Measurements from ENCODE around the gene PLPP4.
A peak's percentile ranks its signal among the peaks of the same experiment; 100 is the strongest.

Gene PLPP4

GRCh38 chr10:120578890-120579289, 121.9 kb downstream of the PLPP4 start:
- no peak for DNase-seq (ENCODE audit: low spot score)

GRCh38 chr10:120580918-120581895, 124.2 kb downstream of the PLPP4 start:
- no peak for DNase-seq (ENCODE audit: low spot score)

GRCh38 chr10:120582753-120583152, 125.7 kb downstream of the PLPP4 start:
- DNase-seq (ENCODE audit: low spot score), result no peak

- DNase-seq (ENCODE audit: low spot score), result no peak
Measured at GRCh38 chr10:120583424-120584108, 126.5 kb downstream of the PLPP4 start.

- DNase-seq (ENCODE audit: low spot score), result no peak
Measured at GRCh38 chr10:120584786-120585185, 127.8 kb downstream of the PLPP4 start.

GRCh38 chr10:120586471-120586872, 129.4 kb downstream of the PLPP4 start:
- DNase-seq (ENCODE audit: low spot score), result no peak

GRCh38 chr10:120587061-120587460, 130.0 kb downstream of the PLPP4 start:
- no peak for DNase-seq (ENCODE audit: low spot score)

- DNase-seq (ENCODE audit: low spot score), result no peak
Measured at GRCh38 chr10:120588311-120588710, 131.3 kb downstream of the PLPP4 start.

- no peak for DNase-seq (ENCODE audit: low spot score)
Measured at GRCh38 chr10:120593693-120594092, 136.7 kb downstream of the PLPP4 start.

- no peak for DNase-seq (ENCODE audit: low spot score)
Measured at GRCh38 chr10:120597902-120598301, 140.9 kb downstream of the PLPP4 start.

- no peak for DNase-seq (ENCODE audit: low spot score)
Measured at GRCh38 chr10:120598386-120598785, 141.4 kb downstream of the PLPP4 start.

GRCh38 chr10:120599200-120599724, 142.2 kb downstream of the PLPP4 start:
- DNase-seq (ENCODE audit: low spot score), result no peak

GRCh38 chr10:120600871-120601649, 144.0 kb downstream of the PLPP4 start:
- DNase-seq (ENCODE audit: low spot score), result no peak

GRCh38 chr10:120601999-120602398, 145.0 kb downstream of the PLPP4 start:
- DNase-seq (ENCODE audit: low spot score), result no peak

- no peak for DNase-seq (ENCODE audit: low spot score)
Measured at GRCh38 chr10:120605410-120605809, 148.4 kb downstream of the PLPP4 start.

GRCh38 chr10:120606051-120606764, 149.2 kb downstream of the PLPP4 start:
- peak; percentile 7 for DNase-seq (ENCODE audit: low spot score)

GRCh38 chr10:120607016-120607709, 150.1 kb downstream of the PLPP4 start:
- peak; percentile 2 for DNase-seq (ENCODE audit: low spot score)

GRCh38 chr10:120607710-120608703, 151.0 kb downstream of the PLPP4 start:
- DNase-seq (ENCODE audit: low spot score), result peak; percentile 18

GRCh38 chr10:120609006-120609405, 152.0 kb downstream of the PLPP4 start:
- no peak for DNase-seq (ENCODE audit: low spot score)

GRCh38 chr10:120610791-120611190, 153.8 kb downstream of the PLPP4 start:
- DNase-seq (ENCODE audit: low spot score), result no peak
